K562 (cell line): ENCODE results near the gene CEP120. TPM values are rescaled to one million over a fixed set of nuclear protein-coding genes. Genes with fewer than 3 reads are reported as not detected.
A peak's percentile ranks its signal among the peaks of the same experiment; 100 is the strongest.

ENCODE experiments used
- ATAC-seq: fragments of 200-7000 bp; cut with Tn5 transposase; 3 replicates; pipeline ENCODE4 v1.9.1; 2020; ENCODE audit warnings: moderate library complexity
- BruUV-seq: library from RNA; stranded (reverse); fragments of 400-500 nt; replicated peaks from 2 replicates; lab custom pipeline; 2021; lab: Mats Ljungman, UMichigan
- CTCF ChIA-PET: fragments of 300-600 bp; formaldehyde crosslinking; extraction: SDS; loops from one replicate; lab custom pipeline; 2021; ENCODE audit warnings: low intra/inter-chr PET ratio; lab: Yijun Ruan, JAX
- POLR2A ChIA-PET: fragments of 300-600, 350-650 bp; sonication (Branson Sonifier 250); formaldehyde crosslinking; extraction: SDS; loops from one replicate; lab custom pipeline; 2021; ENCODE audit warnings: antibody characterized with exemption, inconsistent platforms; lab: Yijun Ruan, JAX
- DNase-seq, 4 experiments: peaks; one replicate each; pipeline versions ENCODE4 v3.0.0 to v3.0.0-alpha.2; 2011 to 2018; ENCODE audit warnings: low spot score in 3 of 4, mixed read lengths in 3 of 4; ENCODE audit errors: extremely low read depth in 1 of 4
- FAIRE-seq: peaks from 2 replicates; lab custom pipeline; 2011; peaks lifted over from hg19 to GRCh38; lab: Jason Lieb, UNC
- H2AFZ ChIP-seq: 2 replicates; pipeline ENCODE4 v1.6.0; 2011; ENCODE audit warnings: low read depth, low read length, control low read depth, inconsistent platforms
- H3K27ac ChIP-seq: fragments of 200-600 bp; 3 replicates; pipeline ENCODE4 v1.8.0; 2011; ENCODE audit warnings: low read depth, mild to moderate bottlenecking, control low read depth, inconsistent platforms, low read length, moderate library complexity, mixed read lengths; ENCODE audit errors: extremely low read depth
- H3K27me3 ChIP-seq, 2 experiments: fragments of 300-600 bp in 1 of 2; 2 replicates in 1 of 2; 3 replicates in 1 of 2; pipeline versions ENCODE4 v1.6.0 to v1.8.0; 2011; ENCODE audit warnings: inconsistent platforms in 2 of 2, low read length in 2 of 2, mild to moderate bottlenecking in 1 of 2, mixed read lengths in 1 of 2, moderate library complexity in 1 of 2; ENCODE audit not compliant: control insufficient read depth in 2 of 2, insufficient read depth in 2 of 2
- H3K36me3 ChIP-seq: fragments of 300-600 bp; 3 replicates; pipeline ENCODE4 v1.8.0; 2011; ENCODE audit warnings: mild to moderate bottlenecking, low read length, inconsistent platforms; ENCODE audit not compliant: control insufficient read depth, insufficient read depth
- H3K4me1 ChIP-seq, 2 experiments: fragments of 200-600 bp in 1 of 2; replicated peaks in 1 of 2; 2 replicates in 1 of 2; 3 replicates in 1 of 2; pipeline versions ENCODE4 v1.5.1 to v1.8.0; 2011; ENCODE audit warnings: inconsistent platforms in 2 of 2, low read length in 2 of 2, mild to moderate bottlenecking in 1 of 2, mixed read lengths in 1 of 2, moderate library complexity in 1 of 2; ENCODE audit not compliant: control insufficient read depth in 2 of 2, insufficient read depth in 2 of 2
- H3K4me2 ChIP-seq: 2 replicates; pipeline ENCODE4 v1.6.1; 2011; ENCODE audit warnings: low read length, control low read depth, inconsistent platforms, mixed read lengths; ENCODE audit not compliant: insufficient read depth
- H3K4me3 ChIP-seq: fragments of 200-600 bp; sonication (generic), shearing (Covaris generic); 2 replicates; pipeline ENCODE4 v1.5.1; 2016; ENCODE audit warnings: control low read depth, inconsistent platforms
- H3K79me2 ChIP-seq: fragments of 200-600 bp; 3 replicates; pipeline ENCODE4 v1.8.0; 2011; ENCODE audit warnings: low read length, inconsistent platforms; ENCODE audit not compliant: control insufficient read depth, insufficient read depth
- H3K9ac ChIP-seq, 2 experiments: 2 replicates each; pipeline versions ENCODE4 v1.6.0 to v1.6.1; 2011; ENCODE audit warnings: low read depth in 2 of 2, low read length in 2 of 2, control low read depth in 1 of 2, inconsistent platforms in 1 of 2, mild to moderate bottlenecking in 1 of 2, mixed read lengths in 1 of 2; ENCODE audit not compliant: insufficient read depth in 1 of 2
- H3K9me1 ChIP-seq: one replicate; pipeline ENCODE4 v1.6.0; 2011; ENCODE audit warnings: inconsistent platforms, mild to moderate bottlenecking, low read length, moderate library complexity; ENCODE audit not compliant: control insufficient read depth, insufficient read depth
- H3K9me3 ChIP-seq: replicated peaks from 2 replicates; pipeline ENCODE4 v1.5.1; 2011; ENCODE audit warnings: low read depth, low read length, inconsistent platforms; ENCODE audit not compliant: control insufficient read depth, insufficient read depth
- H4K20me1 ChIP-seq: replicated peaks from 2 replicates; pipeline ENCODE4 v1.6.1; 2011; ENCODE audit warnings: low read length, inconsistent platforms, mixed read lengths; ENCODE audit not compliant: control insufficient read depth, insufficient read depth
- CEBPB ChIP-seq: fragments of 450-650 bp; IDR thresholded peaks from 2 replicates; pipeline ENCODE4 v1.6.1; 2016; ENCODE audit warnings: missing genetic modification characterization, missing compliant biosample characterization
- CEBPG ChIP-seq, 3 experiments: fragments of 200-800 bp in 1 of 3; sonication (Bioruptor generic) in 1 of 3; sonication (generic) in 1 of 3; formaldehyde crosslinking in 1 of 3; IDR thresholded peaks in 2 of 3; conservative IDR thresholded peaks in 1 of 3; 2 replicates each; pipeline versions ENCODE4 v1.6.1 to v1.8.0; 2016 to 2022; ENCODE audit warnings: missing compliant biosample characterization in 2 of 3, missing genetic modification characterization in 2 of 3, mild to moderate bottlenecking in 1 of 3, missing genetic modification reagents in 1 of 3
- DMBX1 ChIP-seq: fragments of 250-450 bp; sonication (Bioruptor Pico); IDR thresholded peaks from 2 replicates; pipeline ENCODE4 v1.8.0; 2022; ENCODE audit warnings: inconsistent platforms, mild to moderate bottlenecking, moderate library complexity, borderline replicate concordance
- ILF3 ChIP-seq: fragments of 450-650 bp; IDR thresholded peaks from 2 replicates; pipeline ENCODE4 v1.6.1; 2018; ENCODE audit warnings: antibody characterized with exemption, mild to moderate bottlenecking, moderate library complexity, borderline replicate concordance
- ZFP30 ChIP-seq: fragments of 250-450 bp; sonication (Bioruptor Pico); IDR thresholded peaks from 2 replicates; pipeline ENCODE4 v1.8.0; 2022; ENCODE audit warnings: moderate library complexity, mild to moderate bottlenecking, inconsistent platforms, borderline replicate concordance
- ZNF586 ChIP-seq: fragments of 450-650 bp; formaldehyde crosslinking; conservative IDR thresholded peaks from 2 replicates; pipeline ENCODE4 v1.4.0; 2020; ENCODE audit warnings: mild to moderate bottlenecking, moderate library complexity
- WGBS: fragments of 100-300 bp; shearing (Covaris generic); methylation state at CpG from one replicate; pipeline ENCODE4 v1.1.6; 2016; ENCODE audit warnings: low coverage, mixed read lengths; ENCODE audit not compliant: insufficient coverage; ENCODE audit errors: missing lambda C conversion rate; 5-methylcytosine and 5-hydroxymethylcytosine counted together
- in situ Hi-C: fragments of 300-500 bp; cut with MboI; formaldehyde crosslinking; loops from 4 replicates; pipeline ENCODE4 v1.15.0; 2018; ENCODE audit warnings: inconsistent platforms, mixed read lengths
- intact Hi-C: fragments of 100-400 bp; cut with micrococcal nuclease; formaldehyde crosslinking; loops from 2 replicates; pipeline ENCODE4 v1.14.2; 2022
- polyA plus RNA-seq, 8 experiments: library from polyadenylated mRNA; depleted of rRNA in 4 of 8; stranded (reverse) in 5 of 8; unstranded in 3 of 8; fragments of >200 nt; fragmentation: Nextera tagmentation in 2 of 8; fragmentation: Illumina TruSeq in 1 of 8; extraction: Ambion mirVana in 2 of 8; extraction: Trizol in 1 of 8; gene quantifications; 2 replicates each; pipeline versions ENCODE4 v1.2.1 to v1.2.3, GENCODE V29; 2011 to 2014; ENCODE audit warnings: inconsistent platforms in 1 of 8, missing spikeins in 1 of 8
- total RNA-seq, 7 experiments: library from RNA; depleted of rRNA in 6 of 7; stranded (reverse); fragments of >200 nt in 6 of 7; fragmentation: Illumina TruSeq in 2 of 7; extraction: Trizol in 2 of 7; gene quantifications; 2 replicates each; pipeline versions ENCODE4 v1.2.1 to v1.2.3, GENCODE V29; 2011 to 2021; ENCODE audit warnings: low replicate concordance in 1 of 7
- TF ChIP-seq, protein P1 (sequence below), 2 experiments: IDR thresholded peaks; 2 replicates each; pipeline ENCODE4 v1.6.1; 2011; ENCODE audit warnings: borderline replicate concordance in 1 of 2, control low read depth in 1 of 2, low read depth in 1 of 2, low read length in 1 of 2, mild to moderate bottlenecking in 1 of 2, mixed read lengths in 1 of 2, moderate library complexity in 1 of 2; ENCODE audit not compliant: insufficient read depth in 1 of 2, insufficient read length in 1 of 2, poor library complexity in 1 of 2, severe bottlenecking in 1 of 2; ENCODE audit errors: extremely low read depth in 1 of 2

Gene CEP120
- total and polyA plus RNA-seq, 9 of the 15 experiments (the other 6 are each of a cell fraction or from before 2014, with no cell fraction given), result 3.3 to 24.9 (median 14.4) TPM

DNA sequence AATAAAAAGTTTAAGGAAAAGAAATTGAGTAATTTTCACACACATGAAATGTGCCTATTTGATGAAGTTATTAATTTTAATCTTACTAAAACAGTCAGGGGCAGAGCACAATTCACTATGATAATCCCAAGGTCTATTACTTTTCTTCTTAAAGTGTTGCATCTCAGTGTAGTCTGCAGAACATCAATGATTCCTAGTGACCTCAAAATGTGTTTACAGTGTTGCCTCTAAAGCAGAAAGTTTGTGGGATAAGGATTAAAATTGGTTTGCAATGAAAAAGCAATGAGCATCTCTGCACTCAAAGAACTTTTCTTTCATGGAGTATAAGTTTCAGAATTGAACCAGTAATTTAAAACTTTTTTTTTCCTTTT lies 63.0 kb downstream of the CEP120 start (continued):
- TF ChIP-seq, protein P1, sequence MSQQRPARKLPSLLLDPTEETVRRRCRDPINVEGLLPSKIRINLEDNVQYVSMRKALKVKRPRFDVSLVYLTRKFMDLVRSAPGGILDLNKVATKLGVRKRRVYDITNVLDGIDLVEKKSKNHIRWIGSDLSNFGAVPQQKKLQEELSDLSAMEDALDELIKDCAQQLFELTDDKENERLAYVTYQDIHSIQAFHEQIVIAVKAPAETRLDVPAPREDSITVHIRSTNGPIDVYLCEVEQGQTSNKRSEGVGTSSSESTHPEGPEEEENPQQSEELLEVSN (IDR thresholded peaks at IDR 0.05; ENCODE audit: borderline replicate concordance in 1 of 2, extremely low read depth in 1 of 2, insufficient read depth in 1 of 2, insufficient read length in 1 of 2, low read depth in 1 of 2, low read length in 1 of 2, poor library complexity in 1 of 2, severe bottlenecking in 1 of 2), result no peak
- TF ChIP-seq ZFP30 (CRISPR knock-in tag) (no peak), ZNF586 (CRISPR knock-in tag) (no peak), DMBX1 (no peak)
- TF ChIP-seq, all 486 proteins: peak for 0

DNA sequence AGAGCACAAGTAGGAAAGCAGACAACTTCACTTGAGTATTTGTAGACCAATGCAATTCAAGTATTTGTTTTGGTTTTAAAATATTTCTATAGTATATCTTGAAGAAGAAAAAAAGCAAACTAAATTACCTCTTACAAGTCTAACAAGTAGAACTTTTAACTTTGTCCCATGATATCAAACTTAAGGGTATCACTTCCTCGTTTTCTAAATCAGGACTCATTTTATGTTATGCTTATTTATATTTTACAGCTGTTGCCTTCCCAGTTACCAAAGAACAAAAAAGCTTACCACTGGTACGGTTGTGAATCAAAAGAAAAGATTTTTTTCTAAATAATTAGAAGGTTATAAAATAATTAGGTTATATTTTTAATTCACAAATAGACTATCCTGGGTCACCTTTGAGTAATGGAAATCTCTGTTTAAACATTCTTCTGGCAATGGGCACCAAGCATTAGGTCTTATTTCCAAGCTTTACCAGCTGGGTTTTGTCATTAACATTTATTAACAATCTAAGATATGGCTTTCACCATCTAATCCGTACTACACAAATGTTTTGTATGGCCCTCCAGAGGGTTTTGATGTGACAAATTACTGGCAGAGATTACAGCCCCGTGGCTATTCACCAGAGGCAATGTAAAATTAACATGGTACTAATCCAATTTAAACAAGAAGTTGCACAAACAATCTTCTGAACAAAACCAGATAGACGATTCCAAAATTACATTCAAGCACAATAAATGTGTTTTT lies 63.6 kb downstream of the CEP120 start:
- in situ Hi-C loops (loop anchor here (25.0 kb wide), 1 partner anchor 847 kb away; no protein-coding TSS in a partner anchor), intact Hi-C loops (no loop called here)
- 77% methylated on average over 5 of the region's 5 CpGs for WGBS
- Histone ChIP-seq H3K4me2 (no peak overlapping the region), H3K9me3 (no peaks in the 10 kb centered on the region), H2AFZ (no peak overlapping the region), H3K36me3 (peaks cover 13% of the 10 kb centered on the region; the same call in 1 of the 3 replicates), H3K9ac (no peak overlapping the region), H3K4me1 (no peaks in the 10 kb centered on the region), H4K20me1 (no peaks in the 10 kb centered on the region), H3K27me3 (no peaks in the 10 kb centered on the region), H3K4me3 (no peak overlapping the region), H3K9me1 (no peaks in the 10 kb centered on the region), H3K27ac (no peak overlapping the region), H3K79me2 (no peaks in the 10 kb centered on the region)
- FAIRE-seq (no peak), ATAC-seq (no peak), DNase-seq (no peak)
- ChIA-PET POLR2A (no interaction called here), CTCF (no interaction called here)
- TF ChIP-seq CEBPB (tag) (0 out of 2 replicates have a peak, but pooled peaks have one; percentile 19), ILF3 (no peak), CEBPG (CRISPR knock-in tag; IDR thresholded peaks at IDR 0.05) (no peak), CEBPG (tag; conservative IDR thresholded peaks at IDR 0.05 in 1 of 2, IDR thresholded peaks at IDR 0.05 in 1 of 2) (peak in 1 of 2 experiments; percentile 23; a peak in 1 of 4 replicates)
- no TSS peak for BruUV-seq
